Spinal cord (tissue), 10 donors: Measurements from ENCODE around the gene RBCK1. TPM values are rescaled to one million over a fixed set of nuclear protein-coding genes. Genes with fewer than 3 reads are reported as not detected.

Source experiments
- DNase-seq, 6 donors: peaks; one replicate each; pipeline versions ENCODE4 v3.0.0 to v3.0.0-alpha.2; 2013 to 2015; ENCODE audit warnings: low spot score in 6 of 6, low read depth in 4 of 6
- H3K27ac ChIP-seq: one replicate; pipeline ENCODE4 v1.5.1; 2013; ENCODE audit warnings: low read depth, low read length, control low read depth
- H3K27me3 ChIP-seq: one replicate; pipeline ENCODE4 v1.6.1; 2013; ENCODE audit warnings: low read length; ENCODE audit not compliant: control insufficient read depth, insufficient read depth
- H3K36me3 ChIP-seq: one replicate; pipeline ENCODE4 v1.6.1; 2013; ENCODE audit warnings: low read length; ENCODE audit not compliant: control insufficient read depth, insufficient read depth
- H3K4me1 ChIP-seq: one replicate; pipeline ENCODE4 v1.6.1; 2013; ENCODE audit warnings: low read length; ENCODE audit not compliant: control insufficient read depth, insufficient read depth
- H3K4me3 ChIP-seq: one replicate; pipeline ENCODE4 v1.5.1; 2013; ENCODE audit warnings: low read depth, low read length, control low read depth
- H3K9me3 ChIP-seq: one replicate; pipeline ENCODE4 v1.6.1; 2013; ENCODE audit warnings: low read length; ENCODE audit not compliant: control insufficient read depth, insufficient read depth
- WGBS: methylation state at CpG from one replicate; pipeline ENCODE4 v1.1.5; 2013; ENCODE audit warnings: missing lambda C conversion rate; ENCODE audit not compliant: insufficient coverage; 5-methylcytosine and 5-hydroxymethylcytosine counted together
- polyA plus RNA-seq, 2 donors: library from polyadenylated mRNA; unstranded; fragments of 120-200 nt; gene quantifications; one replicate each; pipeline ENCODE4 v1.2.1, GENCODE V29; 2013; ENCODE audit not compliant: insufficient read length in 2 of 2
- small RNA-seq: library from RNA; depleted of rRNA; stranded (forward); fragments of <200 nt; gene quantifications from one replicate; pipeline ENCODE3, GENCODE V24; 2014; ENCODE audit warnings: low replicate concordance
- total RNA-seq, 2 donors: library from RNA; depleted of rRNA in 1 of 2; stranded (reverse); fragments of 120-200 nt in 1 of 2; fragments of >200 nt in 1 of 2; gene quantifications; one replicate each; pipeline versions ENCODE4 v1.2.3 to v1.2.4, GENCODE V29; 2013 to 2014
- donor health status: healthy.

Gene RBCK1
- total and polyA plus RNA-seq, 4 donors, result 22.5 to 106 (median 63.1) TPM

DNA sequence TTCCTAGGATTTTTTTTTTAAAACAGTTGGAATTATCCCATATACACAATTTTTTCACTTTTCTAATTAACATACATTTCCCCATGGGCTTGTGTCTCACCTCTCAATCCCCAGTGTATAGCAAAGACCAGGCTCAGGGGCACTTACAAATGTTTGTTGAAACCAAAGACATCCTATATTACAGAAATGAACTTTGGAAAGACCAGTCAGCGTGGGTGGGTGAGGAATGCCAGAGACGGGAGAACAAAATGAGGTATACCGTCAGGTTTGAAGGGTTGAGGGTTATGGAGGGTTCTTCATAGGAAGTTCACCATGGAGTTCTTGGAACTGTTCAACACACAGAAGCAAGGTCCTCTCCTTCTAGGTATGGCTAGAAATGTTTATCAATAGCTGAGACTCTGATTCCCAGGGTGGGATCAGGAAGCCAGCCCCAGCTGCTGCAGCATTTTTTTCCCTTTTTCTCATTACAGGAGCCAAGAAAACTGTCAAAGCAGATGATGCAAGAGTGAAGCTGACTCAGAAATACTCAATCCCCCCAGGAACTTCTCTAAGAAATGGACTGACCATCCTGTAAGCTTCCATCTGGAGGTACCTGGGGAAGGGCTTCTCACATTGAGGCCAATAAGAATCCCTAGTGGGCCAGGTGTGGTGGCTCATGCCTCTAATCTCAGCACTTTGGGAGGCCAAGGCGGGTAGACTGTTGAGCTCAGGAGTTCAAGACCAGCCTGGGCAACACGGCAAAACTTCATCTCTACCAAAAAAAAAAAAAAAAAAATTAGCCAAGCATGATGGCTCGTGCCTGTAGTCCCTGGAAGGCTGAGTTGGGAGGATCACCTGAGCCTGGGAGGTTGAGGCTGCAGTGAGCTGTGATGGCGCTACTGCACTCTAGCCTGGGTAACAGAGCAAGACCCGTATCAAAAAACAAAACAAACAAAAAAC, 70.2 kb downstream of the RBCK1 start:
- DNase-seq, result no peak
- H3K9me3 ChIP-seq, result no peaks in the 10 kb centered on the region
- 94% methylated on average over 3 of the region's 8 CpGs for WGBS
- H3K36me3 ChIP-seq, result peaks cover 37% of the 10 kb centered on the region
- H3K27ac ChIP-seq, result no peak overlapping the region
- no peak overlapping the region for H3K4me3 ChIP-seq
- H3K4me1 ChIP-seq, result no peaks in the 10 kb centered on the region
- no peaks in the 10 kb centered on the region for H3K27me3 ChIP-seq

DNA sequence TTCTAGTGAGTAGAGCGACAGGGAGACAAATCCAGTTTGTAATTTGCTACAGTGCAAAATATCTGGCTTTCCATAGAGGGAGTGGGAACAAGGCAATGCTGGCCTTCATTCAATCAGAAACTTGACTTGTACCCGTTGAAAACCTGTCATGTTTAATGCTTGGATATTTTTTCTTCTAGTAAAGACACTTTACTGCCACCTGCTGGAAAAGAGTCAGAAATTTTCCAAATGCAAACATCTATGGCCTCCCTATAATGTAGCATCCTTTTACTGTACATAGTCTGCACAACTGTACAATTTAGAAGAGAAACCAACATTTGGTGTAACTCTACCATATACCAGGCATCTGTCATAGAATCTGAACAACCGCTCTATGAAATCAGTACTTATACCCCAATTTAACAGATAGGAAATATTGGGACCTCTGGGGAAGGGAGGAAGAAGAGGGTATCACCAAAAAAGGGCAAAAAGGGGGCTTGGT, 70.9 kb downstream of the RBCK1 start:
- DNase-seq, result peak in 4 of 6 donors; percentile 37 to 93 (median 62)
- no peak overlapping the region for H3K4me3 ChIP-seq
- H3K36me3 ChIP-seq, result peaks cover 42% of the 10 kb centered on the region
- peaks cover 3% of the 10 kb centered on the region for H3K4me1 ChIP-seq
- no peaks in the 10 kb centered on the region for H3K9me3 ChIP-seq
- WGBS, result no CpG with 5 or more reads among the region's 3 CpGs
- no peak overlapping the region for H3K27ac ChIP-seq
- H3K27me3 ChIP-seq, result no peaks in the 10 kb centered on the region

DNA sequence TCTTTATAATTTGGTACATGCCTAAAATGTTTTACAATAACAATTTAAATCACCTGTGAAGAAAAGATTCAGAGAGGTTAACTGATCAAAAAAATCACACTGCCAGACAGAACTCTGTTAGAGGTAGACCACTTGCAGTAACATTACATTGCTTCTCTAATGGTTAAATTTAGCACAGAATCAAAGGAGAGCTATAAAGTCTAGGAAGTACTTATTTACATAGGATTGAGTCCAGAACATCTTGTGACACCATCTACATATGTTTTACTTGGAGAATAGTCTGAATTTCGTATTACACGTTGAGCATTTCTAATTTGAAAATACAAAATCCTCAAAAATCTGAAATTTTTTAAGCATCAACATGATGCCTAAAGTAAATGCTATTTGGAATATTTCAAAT, 71.4 kb downstream of the RBCK1 start:
- no peak overlapping the region for H3K4me3 ChIP-seq
- H3K27me3 ChIP-seq, result no peaks in the 10 kb centered on the region
- peaks cover 42% of the 10 kb centered on the region for H3K36me3 ChIP-seq

GRCh38 chr20:480044-480443, 71.9 kb downstream of the RBCK1 start:
- Histone ChIP-seq H3K27ac (no peak overlapping the region), H3K36me3 (peaks cover 43% of the 10 kb centered on the region), H3K27me3 (no peaks in the 10 kb centered on the region), H3K9me3 (no peaks in the 10 kb centered on the region), H3K4me3 (no peak overlapping the region), H3K4me1 (peaks cover 7% of the 10 kb centered on the region)
- no CpG with 5 or more reads among the region's 3 CpGs for WGBS
- no peak for DNase-seq

More for the DNA sequence above, 71.4 kb downstream of the RBCK1 start:
- no CpG with 5 or more reads among the region's 2 CpGs for WGBS
- no peak overlapping the region for H3K27ac ChIP-seq
- no peaks in the 10 kb centered on the region for H3K9me3 ChIP-seq
- H3K4me1 ChIP-seq, result peaks cover 7% of the 10 kb centered on the region
- DNase-seq, result peak in 1 of 6 donors; percentile 11

DNA sequence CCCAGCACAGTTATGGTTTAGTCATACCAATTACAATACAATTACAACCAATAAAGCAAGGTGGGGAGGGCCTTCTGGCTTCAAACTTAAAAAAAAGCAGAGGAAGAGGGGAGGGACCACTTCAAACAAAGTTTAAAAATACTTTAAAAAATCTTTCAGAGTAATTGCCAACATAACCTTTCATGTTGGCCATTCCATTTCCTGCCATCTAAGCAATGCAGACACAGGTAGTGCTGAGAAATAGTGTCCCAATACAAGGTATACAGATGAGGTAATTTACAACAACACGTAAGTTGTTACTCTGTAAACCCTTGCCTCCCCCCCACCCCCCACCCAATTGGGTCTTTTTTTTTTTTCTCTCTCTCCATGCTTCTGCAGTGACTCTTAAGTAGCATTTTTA, 73.1 kb downstream of the RBCK1 start:
- WGBS, result no CpG with 5 or more reads among the region's 1 CpG
- Histone ChIP-seq H3K27me3 (no peaks in the 10 kb centered on the region), H3K4me1 (peaks cover 7% of the 10 kb centered on the region), H3K36me3 (peaks cover 47% of the 10 kb centered on the region), H3K27ac (no peak overlapping the region), H3K9me3 (no peaks in the 10 kb centered on the region), H3K4me3 (no peak overlapping the region)
- DNase-seq, result no peak

Small RNAs within 50 kb of the gene (small RNA-seq; reads per million reads assigned to genes)
- gene RF00019, result not detected

Other genes with a start within 250 kb of the RBCK1 start
- gene DEFB128, start 218.6 kb upstream of the RBCK1 start, total RNA-seq, result not detected
- not detected for gene DEFB128, start 218.6 kb upstream of the RBCK1 start, polyA plus RNA-seq
- not detected for gene DEFB129, start 181.0 kb upstream of the RBCK1 start, total RNA-seq
- not detected for gene DEFB129, start 181.0 kb upstream of the RBCK1 start, polyA plus RNA-seq
- gene DEFB132, start 150.6 kb upstream of the RBCK1 start, total RNA-seq, result not detected
- not detected for gene DEFB132, start 150.6 kb upstream of the RBCK1 start, polyA plus RNA-seq
- gene C20orf96, start 117.5 kb upstream of the RBCK1 start, total RNA-seq, result 1 to 10 TPM; 6.8 to 8.9 TPM
- gene C20orf96, start 117.5 kb upstream of the RBCK1 start, polyA plus RNA-seq, result 10 to 100 TPM; 26.9 to 29.3 TPM
- 10 to 100 TPM; 18.8 to 26.1 TPM for gene ZCCHC3, start 110.7 kb upstream of the RBCK1 start, total RNA-seq
- 10 to 100 TPM; 25.2 to 26.6 TPM for gene ZCCHC3, start 110.7 kb upstream of the RBCK1 start, polyA plus RNA-seq
- gene SOX12, start 82.7 kb upstream of the RBCK1 start, total RNA-seq, result 10 to 100 TPM in 1 of 2 donors, 1 to 10 TPM in 1; 4.3 to 11.8 TPM
- 10 to 100 TPM; 58.8 to 59.9 TPM for gene SOX12, start 82.7 kb upstream of the RBCK1 start, polyA plus RNA-seq
- gene NRSN2, start 61.2 kb upstream of the RBCK1 start, total RNA-seq, result 10 to 100 TPM; 32.3 to 35.4 TPM
- gene NRSN2, start 61.2 kb upstream of the RBCK1 start, polyA plus RNA-seq, result 100 to 1,000 TPM; 148 to 150 TPM
- 1 to 10 TPM; 5.5 to 6.7 TPM for gene TRIB3, start 27.5 kb upstream of the RBCK1 start, total RNA-seq
- 10 to 100 TPM; 11.9 to 12.0 TPM for gene TRIB3, start 27.5 kb upstream of the RBCK1 start, polyA plus RNA-seq
- gene TBC1D20, start 54.2 kb downstream of the RBCK1 start, total RNA-seq, result 10 to 100 TPM; 24.0 to 29.4 TPM
- 10 to 100 TPM; 32.6 to 37.6 TPM for gene TBC1D20, start 54.2 kb downstream of the RBCK1 start, polyA plus RNA-seq
- gene CSNK2A1, start 135.5 kb downstream of the RBCK1 start, total RNA-seq, result 100 to 1,000 TPM; 161 to 164 TPM
- gene CSNK2A1, start 135.5 kb downstream of the RBCK1 start, polyA plus RNA-seq, result 100 to 1,000 TPM; 121 to 130 TPM
- gene TCF15, start 202.0 kb downstream of the RBCK1 start, total RNA-seq, result 1 to 10 TPM in 1 of 2 donors, under 1 TPM in 1; 0.40 to 1.8 TPM
- gene TCF15, start 202.0 kb downstream of the RBCK1 start, polyA plus RNA-seq, result 1 to 10 TPM; 1.7 to 1.8 TPM
- gene SRXN1, start 244.9 kb downstream of the RBCK1 start, total RNA-seq, result 10 to 100 TPM; 21.1 to 21.8 TPM
- 10 to 100 TPM; 20.3 to 23.8 TPM for gene SRXN1, start 244.9 kb downstream of the RBCK1 start, polyA plus RNA-seq